OCI-LY7 (cell line): ENCODE data around the gene SRPRA. TPM values are rescaled to one million over a fixed set of nuclear protein-coding genes. Genes with fewer than 3 reads are reported as not detected.

ENCODE experiments used
- BruUV-seq: library from RNA; stranded (reverse); fragments of 400-500 nt; replicated peaks from 2 replicates; lab custom pipeline; 2021; lab: Mats Ljungman, UMichigan
- CTCF ChIA-PET: fragments of 300-600 bp; sonication (Branson Sonifier 250); formaldehyde crosslinking; loops from one replicate; lab custom pipeline; 2022; ENCODE audit warnings: antibody characterized with exemption; ENCODE audit not compliant: unreplicated experiment; lab: Charles Lee
- POLR2A ChIA-PET: fragments of 300-600 bp; sonication (Branson Sonifier 250); formaldehyde crosslinking; loops from one replicate; lab custom pipeline; 2022; ENCODE audit warnings: antibody characterized with exemption; lab: Charles Lee
- DNase-seq: peaks from one replicate; pipeline ENCODE4 v3.0.0-alpha.2; 2015; ENCODE audit warnings: low spot score
- H2AFZ ChIP-seq: fragments of 200-600 bp; sonication (generic), shearing (Covaris generic); 2 replicates; pipeline ENCODE4 v1.6.1; 2014; ENCODE audit warnings: mild to moderate bottlenecking, antibody characterized with exemption, low read length, moderate library complexity
- H3K27ac ChIP-seq: fragments of 200-600 bp; sonication (generic); 2 replicates; pipeline ENCODE4 v1.5.1; 2014; ENCODE audit warnings: mixed run types, low read depth, mild to moderate bottlenecking, moderate library complexity, low read length, inconsistent platforms; ENCODE audit not compliant: poor library complexity, severe bottlenecking
- H3K36me3 ChIP-seq: fragments of 200-600 bp; sonication (generic); 2 replicates; pipeline ENCODE4 v1.6.1; 2014; ENCODE audit warnings: mild to moderate bottlenecking, antibody characterized with exemption, low read length, moderate library complexity, mixed read lengths; ENCODE audit not compliant: insufficient read depth
- H3K4me1 ChIP-seq: fragments of 200-600 bp; sonication (generic); 2 replicates; pipeline ENCODE4 v1.5.1; 2014; ENCODE audit warnings: mild to moderate bottlenecking, low read length; ENCODE audit not compliant: insufficient read depth, poor library complexity, severe bottlenecking
- H3K4me2 ChIP-seq: fragments of 200-600 bp; sonication (generic); 2 replicates; pipeline ENCODE4 v1.6.1; 2014; ENCODE audit warnings: mild to moderate bottlenecking, low read length
- H3K4me3 ChIP-seq: fragments of 200-600 bp; sonication (generic); 2 replicates; pipeline ENCODE4 v1.5.1; 2014; ENCODE audit warnings: mild to moderate bottlenecking, low read depth, low read length; ENCODE audit not compliant: poor library complexity, severe bottlenecking
- H3K79me2 ChIP-seq: fragments of 200-600 bp; sonication (generic); 2 replicates; pipeline ENCODE4 v1.6.1; 2016; ENCODE audit warnings: low read depth, mild to moderate bottlenecking, low read length, moderate library complexity, mixed read lengths; ENCODE audit not compliant: insufficient read depth
- H3K9me2 ChIP-seq: fragments of 200-600 bp; sonication (generic); 2 replicates; pipeline ENCODE4 v1.6.1; 2016; ENCODE audit warnings: mild to moderate bottlenecking, low read length, mixed read lengths; ENCODE audit not compliant: insufficient read depth
- H3K9me3 ChIP-seq: fragments of 200-600 bp; sonication (generic); 2 replicates; pipeline ENCODE4 v1.6.1; 2014; ENCODE audit warnings: mild to moderate bottlenecking, mixed run types, low read length, mixed read lengths
- H4K20me1 ChIP-seq: fragments of 200-600 bp; sonication (generic); 2 replicates; pipeline ENCODE4 v1.6.1; 2014; ENCODE audit warnings: mild to moderate bottlenecking, antibody characterized with exemption, low read length, moderate library complexity, mixed read lengths; ENCODE audit not compliant: insufficient read depth
- EZH2phosphoT487 ChIP-seq: fragments of 200-600 bp; sonication (generic); IDR thresholded peaks from 2 replicates; pipeline ENCODE4 v1.6.1; 2018; ENCODE audit warnings: low read depth, borderline replicate concordance, mild to moderate bottlenecking, mixed run types, antibody characterized with exemption, low read length, moderate library complexity, mixed read lengths
- intact Hi-C: fragments of 100-400 bp; cut with micrococcal nuclease; formaldehyde crosslinking; loops from one replicate; pipeline ENCODE4 v1.10.0; 2022; ENCODE audit not compliant: unreplicated experiment
- total RNA-seq, 2 experiments: library from RNA; depleted of rRNA in 1 of 2; stranded (reverse); fragments of >200 nt in 1 of 2; shearing (Covaris generic) in 1 of 2; gene quantifications; 2 replicates each; pipeline ENCODE4 v1.2.3, GENCODE V29; 2014 to 2022
- TF ChIP-seq, protein P1 (sequence below): fragments of 200-600 bp; sonication (generic); conservative IDR thresholded peaks from 2 replicates; pipeline ENCODE4 v1.5.1; 2014; ENCODE audit warnings: mild to moderate bottlenecking, antibody characterized with exemption, low read length, moderate library complexity, mixed read lengths

Gene SRPRA
- total RNA-seq, 2 experiments from 2014 or later: 62.9 to 100 TPM

DNA sequence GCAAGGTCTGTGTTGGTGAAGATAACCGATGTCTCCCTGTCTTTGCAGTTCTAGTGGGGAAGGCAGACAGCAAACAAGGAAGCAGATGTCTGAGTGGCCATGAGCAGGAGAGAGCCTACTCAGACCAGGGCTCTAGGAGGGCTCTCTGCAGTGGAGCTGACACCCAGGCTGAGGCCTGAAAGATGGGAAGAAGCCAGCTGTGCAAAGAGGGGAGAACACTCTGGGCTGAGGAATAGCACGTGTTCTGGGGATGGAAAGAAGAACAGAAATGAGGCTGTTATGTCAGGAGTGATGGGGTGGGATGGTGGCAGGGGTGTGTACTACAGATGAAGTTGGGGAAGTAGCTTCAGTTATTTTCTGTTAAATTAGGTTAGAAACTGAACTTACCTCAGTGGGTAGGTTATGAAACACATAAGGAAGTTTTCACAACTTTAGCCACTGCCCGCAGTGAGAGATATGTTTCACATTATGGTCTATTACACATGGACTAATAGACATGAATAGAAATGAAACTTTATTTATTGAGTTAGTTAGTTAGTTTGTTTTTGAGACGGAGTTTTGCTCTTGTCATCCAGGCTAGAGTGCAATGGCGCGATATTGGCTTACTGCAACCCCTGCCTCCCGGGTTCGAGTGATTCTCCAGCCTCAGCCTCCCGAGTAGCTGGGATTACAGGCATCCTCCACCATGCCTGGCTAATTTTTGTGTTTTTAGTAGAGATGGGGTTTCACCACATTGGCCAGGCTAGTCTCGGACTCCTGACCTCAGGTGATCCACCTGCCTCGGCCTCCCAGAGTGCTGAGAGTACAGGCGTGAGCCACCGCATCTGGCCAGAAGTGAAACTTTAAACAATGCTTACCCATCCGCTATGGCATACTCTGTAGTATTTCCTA lies 43.0 kb upstream of the SRPRA start:
- no peak overlapping the region for H3K4me2 ChIP-seq
- peaks cover 4% of the 10 kb centered on the region for H3K4me1 ChIP-seq
- H3K9me3 ChIP-seq: 0 out of 2 replicates have a peak, but pooled peaks cover 5% of the 10 kb centered on the region
- no peak for TF ChIP-seq EZH2phosphoT487
- TF ChIP-seq, protein P1, sequence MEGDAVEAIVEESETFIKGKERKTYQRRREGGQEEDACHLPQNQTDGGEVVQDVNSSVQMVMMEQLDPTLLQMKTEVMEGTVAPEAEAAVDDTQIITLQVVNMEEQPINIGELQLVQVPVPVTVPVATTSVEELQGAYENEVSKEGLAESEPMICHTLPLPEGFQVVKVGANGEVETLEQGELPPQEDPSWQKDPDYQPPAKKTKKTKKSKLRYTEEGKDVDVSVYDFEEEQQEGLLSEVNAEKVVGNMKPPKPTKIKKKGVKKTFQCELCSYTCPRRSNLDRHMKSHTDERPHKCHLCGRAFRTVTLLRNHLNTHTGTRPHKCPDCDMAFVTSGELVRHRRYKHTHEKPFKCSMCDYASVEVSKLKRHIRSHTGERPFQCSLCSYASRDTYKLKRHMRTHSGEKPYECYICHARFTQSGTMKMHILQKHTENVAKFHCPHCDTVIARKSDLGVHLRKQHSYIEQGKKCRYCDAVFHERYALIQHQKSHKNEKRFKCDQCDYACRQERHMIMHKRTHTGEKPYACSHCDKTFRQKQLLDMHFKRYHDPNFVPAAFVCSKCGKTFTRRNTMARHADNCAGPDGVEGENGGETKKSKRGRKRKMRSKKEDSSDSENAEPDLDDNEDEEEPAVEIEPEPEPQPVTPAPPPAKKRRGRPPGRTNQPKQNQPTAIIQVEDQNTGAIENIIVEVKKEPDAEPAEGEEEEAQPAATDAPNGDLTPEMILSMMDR: no peak
- CTCF ChIA-PET: interaction anchor here (0.8 to 1.2 kb wide), 2 partner anchors 169 to 173 kb away, joined by 4 to 6 read pairs; no protein-coding TSS in a partner anchor
- H3K79me2 ChIP-seq: no peaks in the 10 kb centered on the region
- no TSS peak for BruUV-seq
- no peaks in the 10 kb centered on the region for H4K20me1 ChIP-seq
- no peaks in the 10 kb centered on the region for H3K9me2 ChIP-seq
- POLR2A ChIA-PET: interaction anchor here (0.7 to 1.5 kb wide), 3 partner anchors 12 to 42 kb away, joined by 3 to 4 read pairs (median 3); no protein-coding TSS in a partner anchor
- peaks cover 68% of the 10 kb centered on the region for H3K36me3 ChIP-seq
- H3K27ac ChIP-seq: no peak overlapping the region
- H2AFZ ChIP-seq: no peak overlapping the region
- intact Hi-C loops: loop anchor here (5.0 kb wide), 1 partner anchor 681 kb away; no protein-coding TSS in a partner anchor
- no peak overlapping the region for H3K4me3 ChIP-seq
- DNase-seq: no peak

DNA sequence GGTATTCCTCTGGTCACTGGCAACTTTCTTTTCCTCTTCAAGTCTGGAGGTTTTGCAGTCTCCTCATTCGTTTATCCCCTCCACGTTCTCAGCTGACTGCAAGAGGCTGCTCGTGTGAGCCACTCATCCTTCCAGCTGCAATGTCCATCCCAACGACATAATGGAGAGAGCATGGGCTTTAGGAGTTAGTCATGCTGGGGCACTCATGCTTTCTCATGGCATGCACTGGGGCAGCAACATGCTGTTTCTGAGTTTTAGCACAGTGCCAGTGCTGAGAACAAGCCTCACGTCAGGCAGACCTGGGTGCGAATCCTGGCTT lies 42.3 kb upstream of the SRPRA start:
- Histone ChIP-seq H3K79me2 (no peaks in the 10 kb centered on the region), H3K4me2 (no peak overlapping the region), H4K20me1 (no peaks in the 10 kb centered on the region), H2AFZ (no peak overlapping the region), H3K4me3 (no peak overlapping the region), H3K9me3 (0 out of 2 replicates have a peak, but pooled peaks cover 4% of the 10 kb centered on the region), H3K4me1 (peaks cover 4% of the 10 kb centered on the region), H3K27ac (no peak overlapping the region), H3K9me2 (no peaks in the 10 kb centered on the region), H3K36me3 (peaks cover 65% of the 10 kb centered on the region)
- no TSS peak for BruUV-seq
- POLR2A ChIA-PET: interaction anchor here (0.7 to 1.5 kb wide), 2 partner anchors 13 to 43 kb away, joined by 3 to 4 read pairs; no protein-coding TSS in a partner anchor
- intact Hi-C loops: loop anchor here (1.0 to 5.0 kb wide), 3 partner anchors 129 to 681 kb away; no protein-coding TSS in a partner anchor
- CTCF ChIA-PET: interaction anchor here (0.8 to 1.0 kb wide), 2 partner anchors 170 to 173 kb away, joined by 3 to 6 read pairs; no protein-coding TSS in a partner anchor
- DNase-seq: no peak
- TF ChIP-seq EZH2phosphoT487: no peak
- TF ChIP-seq, protein P1: no peak
